Measurements from ENCODE around the gene OXCT2. TPM values are rescaled to one million over a fixed set of nuclear protein-coding genes. Genes with fewer than 3 reads are reported as not detected.
"Not testable (repeated sequence)": the region's sequence is repeated elsewhere in the genome, so short reads cannot be mapped to it uniquely, and the experiment has no call there.

The OXCT2 gene
- total RNA-seq, 1 experiment from 2014 or later, result 1.3 TPM

GRCh38 chr1:39769502-39769901, 1.6 kb downstream of the OXCT2 start:
- CTCF ChIA-PET; H3K27me3 Mint-ChIP-seq (ENCODE audit: unreplicated experiment); intact Hi-C loops (cut with micrococcal nuclease; ENCODE audit: unreplicated experiment); DNase-seq; H3K9me3 Mint-ChIP-seq (ENCODE audit: low read depth, unreplicated experiment); H3K36me3 Mint-ChIP-seq (ENCODE audit: insufficient read depth, unreplicated experiment); H3K4me3 Mint-ChIP-seq (ENCODE audit: low read depth, unreplicated experiment); BruUV-seq (replicated peaks); H3K27ac Mint-ChIP-seq (ENCODE audit: unreplicated experiment); H3K4me1 Mint-ChIP-seq (ENCODE audit: low read depth, unreplicated experiment): not testable (repeated sequence)

- intact Hi-C loops (cut with micrococcal nuclease; ENCODE audit: unreplicated experiment); H3K9me3 Mint-ChIP-seq (ENCODE audit: low read depth, unreplicated experiment); H3K4me1 Mint-ChIP-seq (ENCODE audit: low read depth, unreplicated experiment); BruUV-seq (replicated peaks); H3K27ac Mint-ChIP-seq (ENCODE audit: unreplicated experiment); DNase-seq; H3K27me3 Mint-ChIP-seq (ENCODE audit: unreplicated experiment); CTCF ChIA-PET; H3K4me3 Mint-ChIP-seq (ENCODE audit: low read depth, unreplicated experiment); H3K36me3 Mint-ChIP-seq (ENCODE audit: insufficient read depth, unreplicated experiment): not testable (repeated sequence)
These were observed 4.7 kb downstream of the OXCT2 start for GRCh38 chr1:39766466-39766865.

- intact Hi-C loops (cut with micrococcal nuclease; ENCODE audit: unreplicated experiment); H3K27me3 Mint-ChIP-seq (ENCODE audit: unreplicated experiment); H3K4me1 Mint-ChIP-seq (ENCODE audit: low read depth, unreplicated experiment); CTCF ChIA-PET; H3K36me3 Mint-ChIP-seq (ENCODE audit: insufficient read depth, unreplicated experiment); DNase-seq; H3K4me3 Mint-ChIP-seq (ENCODE audit: low read depth, unreplicated experiment); H3K27ac Mint-ChIP-seq (ENCODE audit: unreplicated experiment); BruUV-seq (replicated peaks); H3K9me3 Mint-ChIP-seq (ENCODE audit: low read depth, unreplicated experiment): not testable (repeated sequence)
These were observed 6.6 kb downstream of the OXCT2 start for GRCh38 chr1:39764512-39764911.

- BruUV-seq (replicated peaks); H3K27me3 Mint-ChIP-seq (ENCODE audit: unreplicated experiment); H3K4me3 Mint-ChIP-seq (ENCODE audit: low read depth, unreplicated experiment); intact Hi-C loops (cut with micrococcal nuclease; ENCODE audit: unreplicated experiment); H3K27ac Mint-ChIP-seq (ENCODE audit: unreplicated experiment); H3K4me1 Mint-ChIP-seq (ENCODE audit: low read depth, unreplicated experiment); H3K36me3 Mint-ChIP-seq (ENCODE audit: insufficient read depth, unreplicated experiment); DNase-seq; H3K9me3 Mint-ChIP-seq (ENCODE audit: low read depth, unreplicated experiment); CTCF ChIA-PET: not testable (repeated sequence)
These were observed 7.4 kb downstream of the OXCT2 start for GRCh38 chr1:39763619-39764374.

- H3K4me1 Mint-ChIP-seq (ENCODE audit: low read depth, unreplicated experiment), result no peaks in the 10 kb centered on the region
- no peak overlapping the region for H3K4me3 Mint-ChIP-seq (ENCODE audit: low read depth, unreplicated experiment)
- TF ChIP-seq CTCF (IDR thresholded peaks at IDR 0.05; ENCODE audit: unreplicated experiment), result no peak
- DNase-seq, result no peak
- H3K9me3 Mint-ChIP-seq (ENCODE audit: low read depth, unreplicated experiment), result no peaks in the 10 kb centered on the region
- H3K27me3 Mint-ChIP-seq (ENCODE audit: unreplicated experiment), result no peaks in the 10 kb centered on the region
- intact Hi-C loops (cut with micrococcal nuclease; ENCODE audit: unreplicated experiment), result no loop called here
- no peak overlapping the region for H3K27ac Mint-ChIP-seq (ENCODE audit: unreplicated experiment)
- no TSS peak for BruUV-seq (replicated peaks)
- no peaks in the 10 kb centered on the region for H3K36me3 Mint-ChIP-seq (ENCODE audit: insufficient read depth, unreplicated experiment)
- CTCF ChIA-PET, result no interaction called here
These were observed 8.3 kb downstream of the OXCT2 start for GRCh38 chr1:39762550-39763540.

GRCh38 chr1:39761557-39762260, 9.4 kb downstream of the OXCT2 start:
- no peaks in the 10 kb centered on the region for H3K27me3 Mint-ChIP-seq (ENCODE audit: unreplicated experiment)
- intact Hi-C loops (cut with micrococcal nuclease; ENCODE audit: unreplicated experiment), result no loop called here
- DNase-seq, result no peak

More at GRCh38 chr1:39761557-39762260, 9.4 kb downstream of the OXCT2 start:
- no peak for TF ChIP-seq CTCF (IDR thresholded peaks at IDR 0.05; ENCODE audit: unreplicated experiment)
- no TSS peak for BruUV-seq (replicated peaks)
- no peaks in the 10 kb centered on the region for H3K9me3 Mint-ChIP-seq (ENCODE audit: low read depth, unreplicated experiment)
- H3K4me3 Mint-ChIP-seq (ENCODE audit: low read depth, unreplicated experiment), result no peak overlapping the region
- no peaks in the 10 kb centered on the region for H3K36me3 Mint-ChIP-seq (ENCODE audit: insufficient read depth, unreplicated experiment)
- CTCF ChIA-PET, result interaction anchor here (0.7 kb wide), 1 partner anchor 13 kb away, joined by 3 read pairs; no protein-coding TSS in a partner anchor
- H3K27ac Mint-ChIP-seq (ENCODE audit: unreplicated experiment), result no peak overlapping the region
- H3K4me1 Mint-ChIP-seq (ENCODE audit: low read depth, unreplicated experiment), result no peaks in the 10 kb centered on the region

Measured in Calu3 (cell line).